Measurements from ENCODE around the gene DMTF1. TPM values are rescaled to one million over a fixed set of nuclear protein-coding genes. Genes with fewer than 3 reads are reported as not detected.

DMTF1 gene
- polyA plus RNA-seq, 1 donor (not counting 4 experiments of a cell fraction or from before 2014, with no cell fraction given), result 98.4 TPM

- no peak overlapping the region for H3K4me3 ChIP-seq (ENCODE audit: control insufficient read depth in 2 of 3, extremely low read depth in 1 of 3, insufficient read depth in 2 of 3, low read depth in 1 of 3, low read length in 3 of 3)
- no peak overlapping the region for H3K27ac ChIP-seq (ENCODE audit: control insufficient read depth, insufficient read depth, low read length)
- no peaks in the 10 kb centered on the region for H3K9me1 ChIP-seq (ENCODE audit: control insufficient read depth, extremely low read depth, insufficient read depth, low read length)
- no peaks in the 10 kb centered on the region for H4K20me1 ChIP-seq (ENCODE audit: control insufficient read depth, extremely low read depth, insufficient read depth, low read length)
- H3K9me3 ChIP-seq (ENCODE audit: control insufficient read depth, low read depth, low read length), result no peaks in the 10 kb centered on the region
- no peaks in the 10 kb centered on the region for H3K79me2 ChIP-seq (ENCODE audit: control insufficient read depth, insufficient read depth, low read length)
- TF ChIP-seq CTCF (optimal IDR thresholded peaks at IDR 0.05 in 1 of 3, IDR thresholded peaks at IDR 0.05 in 1 of 3, conservative IDR thresholded peaks at IDR 0.05 in 1 of 3; ENCODE audit: extremely low read depth in 1 of 3, insufficient read depth in 2 of 3, low read length in 3 of 3) (no peak), EZH2 (IDR thresholded peaks at IDR 0.05; ENCODE audit: low read length) (no peak)
- no peak overlapping the region for H3K4me2 ChIP-seq (ENCODE audit: control insufficient read depth, extremely low read depth, insufficient read depth, low read depth, low read length)
- no peak overlapping the region for H2AFZ ChIP-seq (ENCODE audit: control insufficient read depth, low read length)
- DNase-seq (ENCODE audit: low read depth, low spot score), result no peak
- peaks cover 6% of the 10 kb centered on the region for H3K27me3 ChIP-seq (ENCODE audit: control insufficient read depth, extremely low read depth, insufficient read depth, low read length)
- no peaks in the 10 kb centered on the region for H3K4me1 ChIP-seq (ENCODE audit: control insufficient read depth, extremely low read depth, insufficient read depth, low read length)
- no peaks in the 10 kb centered on the region for H3K36me3 ChIP-seq (ENCODE audit: control insufficient read depth in 2 of 2, extremely low read depth in 1 of 2, insufficient read depth in 2 of 2, low read length in 2 of 2)
- dilution Hi-C loops (cut with MboI; ENCODE audit: extremely low pct_ligation_motif_present, low sequenced_read_pairs), result no loop called here
- no peak overlapping the region for H3K9ac ChIP-seq (ENCODE audit: control insufficient read depth, extremely low read depth, insufficient read depth, low read length)
- FAIRE-seq, result no peak
Observed at GRCh38 chr7:87231258-87231657, 79.0 kb downstream of the DMTF1 start.

GRCh38 chr7:87231711-87232110, 79.5 kb downstream of the DMTF1 start:
- H3K27ac ChIP-seq (ENCODE audit: control insufficient read depth, insufficient read depth, low read length), result no peak overlapping the region
- no peaks in the 10 kb centered on the region for H4K20me1 ChIP-seq (ENCODE audit: control insufficient read depth, extremely low read depth, insufficient read depth, low read length)
- dilution Hi-C loops (cut with MboI; ENCODE audit: extremely low pct_ligation_motif_present, low sequenced_read_pairs), result no loop called here
- H3K9me3 ChIP-seq (ENCODE audit: control insufficient read depth, low read depth, low read length), result no peaks in the 10 kb centered on the region
- H3K4me1 ChIP-seq (ENCODE audit: control insufficient read depth, extremely low read depth, insufficient read depth, low read length), result no peaks in the 10 kb centered on the region
- H2AFZ ChIP-seq (ENCODE audit: control insufficient read depth, low read length), result no peak overlapping the region
- no peak for DNase-seq (ENCODE audit: low read depth, low spot score)
- H3K4me2 ChIP-seq (ENCODE audit: control insufficient read depth, extremely low read depth, insufficient read depth, low read depth, low read length), result no peak overlapping the region
- H3K4me3 ChIP-seq (ENCODE audit: control insufficient read depth in 2 of 3, extremely low read depth in 1 of 3, insufficient read depth in 2 of 3, low read depth in 1 of 3, low read length in 3 of 3), result no peak overlapping the region
- no peaks in the 10 kb centered on the region for H3K36me3 ChIP-seq (ENCODE audit: control insufficient read depth in 2 of 2, extremely low read depth in 1 of 2, insufficient read depth in 2 of 2, low read length in 2 of 2)
- FAIRE-seq, result no peak
- no peak overlapping the region for H3K9ac ChIP-seq (ENCODE audit: control insufficient read depth, extremely low read depth, insufficient read depth, low read length)
- H3K27me3 ChIP-seq (ENCODE audit: control insufficient read depth, extremely low read depth, insufficient read depth, low read length), result peaks cover 6% of the 10 kb centered on the region
- H3K79me2 ChIP-seq (ENCODE audit: control insufficient read depth, insufficient read depth, low read length), result no peaks in the 10 kb centered on the region
- H3K9me1 ChIP-seq (ENCODE audit: control insufficient read depth, extremely low read depth, insufficient read depth, low read length), result no peaks in the 10 kb centered on the region
- TF ChIP-seq EZH2 (IDR thresholded peaks at IDR 0.05; ENCODE audit: low read length), result no peak
- no peak for TF ChIP-seq CTCF (optimal IDR thresholded peaks at IDR 0.05 in 1 of 3, IDR thresholded peaks at IDR 0.05 in 1 of 3, conservative IDR thresholded peaks at IDR 0.05 in 1 of 3; ENCODE audit: extremely low read depth in 1 of 3, insufficient read depth in 2 of 3, low read length in 3 of 3)
